ENCODE data around the gene HADH.

- TF ChIP-seq SUZ12 (IDR thresholded peaks at IDR 0.05; ENCODE audit: extremely low read depth, insufficient read depth, insufficient read length) (no peak), ZNF274 (IDR thresholded peaks at IDR 0.05; ENCODE audit: low read depth, low read length) (no peak)
Observed at GRCh38 chr4:108013955-108014354, 24.3 kb downstream of the HADH start.
